Measurements from ENCODE around the gene SUFU.

DNA sequence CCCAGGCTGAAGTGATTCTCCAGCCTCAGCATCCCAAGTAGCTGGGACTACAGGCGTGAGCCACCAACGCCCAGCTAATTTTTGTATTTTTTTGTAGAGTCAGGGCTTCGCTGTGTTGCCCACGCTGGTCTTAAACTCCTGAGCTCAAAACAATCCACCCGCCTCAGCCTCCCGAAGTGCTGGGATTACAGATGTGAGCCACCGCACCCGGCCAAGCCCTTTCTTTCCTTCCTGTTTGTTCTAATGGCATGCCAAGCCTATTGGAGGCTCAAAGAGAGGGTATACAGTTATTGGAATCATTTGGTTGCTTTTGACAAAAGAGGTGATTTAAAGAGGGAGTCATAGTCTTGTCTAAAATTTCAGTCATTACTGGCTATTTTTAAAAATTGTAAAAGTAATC lies 94.5 kb downstream of the SUFU start:
- TF ChIP-seq ZBTB21 (CRISPR knock-in tag; IDR thresholded peaks at IDR 0.05; ENCODE audit: borderline replicate concordance) = no peak
- TF ChIP-seq, protein P1, sequence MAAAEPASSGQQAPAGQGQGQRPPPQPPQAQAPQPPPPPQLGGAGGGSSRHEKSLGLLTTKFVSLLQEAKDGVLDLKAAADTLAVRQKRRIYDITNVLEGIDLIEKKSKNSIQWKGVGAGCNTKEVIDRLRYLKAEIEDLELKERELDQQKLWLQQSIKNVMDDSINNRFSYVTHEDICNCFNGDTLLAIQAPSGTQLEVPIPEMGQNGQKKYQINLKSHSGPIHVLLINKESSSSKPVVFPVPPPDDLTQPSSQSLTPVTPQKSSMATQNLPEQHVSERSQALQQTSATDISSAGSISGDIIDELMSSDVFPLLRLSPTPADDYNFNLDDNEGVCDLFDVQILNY (CRISPR knock-in tag; IDR thresholded peaks at IDR 0.05) = no peak
- TF ChIP-seq, protein P2, sequence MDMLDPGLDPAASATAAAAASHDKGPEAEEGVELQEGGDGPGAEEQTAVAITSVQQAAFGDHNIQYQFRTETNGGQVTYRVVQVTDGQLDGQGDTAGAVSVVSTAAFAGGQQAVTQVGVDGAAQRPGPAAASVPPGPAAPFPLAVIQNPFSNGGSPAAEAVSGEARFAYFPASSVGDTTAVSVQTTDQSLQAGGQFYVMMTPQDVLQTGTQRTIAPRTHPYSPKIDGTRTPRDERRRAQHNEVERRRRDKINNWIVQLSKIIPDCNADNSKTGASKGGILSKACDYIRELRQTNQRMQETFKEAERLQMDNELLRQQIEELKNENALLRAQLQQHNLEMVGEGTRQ (CRISPR knock-in tag; IDR thresholded peaks at IDR 0.05) = no peak
